Body of pancreas (tissue), 4 donors: ENCODE measurements around the gene DEK. TPM values are rescaled to one million over a fixed set of nuclear protein-coding genes. Genes with fewer than 3 reads are reported as not detected.

ENCODE experiments used
- ATAC-seq: fragments of 150-250 bp; one replicate; pipeline ENCODE4 v1.9.1; 2016
- DNase-seq, 4 donors: peaks; one replicate each; pipeline ENCODE4 v3.0.0-alpha.2; 2019
- H3K27ac ChIP-seq, 4 donors: fragments of 200-600 bp; sonication (generic); 1 replicate in 3 of 4; 2 replicates in 1 of 4; pipeline versions ENCODE4 v1.5.1 to v1.6.1; 2016 to 2019; ENCODE audit warnings: mild to moderate bottlenecking in 1 of 4, mixed read lengths in 1 of 4, moderate library complexity in 1 of 4
- H3K27me3 ChIP-seq, 2 donors: fragments of 200-600 bp; sonication (generic); one replicate each; pipeline ENCODE4 v1.6.0; 2016; ENCODE audit warnings: mild to moderate bottlenecking in 1 of 2
- H3K36me3 ChIP-seq, 2 donors: fragments of 200-600 bp; sonication (generic); replicated peaks in 1 of 2; 2 replicates each; pipeline ENCODE4 v1.5.1; 2016; ENCODE audit warnings: low read depth in 2 of 2; ENCODE audit not compliant: insufficient read depth in 1 of 2
- H3K4me1 ChIP-seq: fragments of 200-600 bp; sonication (generic); one replicate; pipeline ENCODE4 v1.6.0; 2016
- H3K4me3 ChIP-seq, 2 donors: fragments of 200-600 bp; sonication (generic); 1 replicate in 1 of 2; 2 replicates in 1 of 2; pipeline ENCODE4 v1.5.1; 2016 to 2019
- H3K9me3 ChIP-seq, 3 donors: fragments of 200-600 bp; sonication (generic); 1 replicate in 2 of 3; 2 replicates in 1 of 3; pipeline ENCODE4 v1.5.1; 2016
- POLR2A ChIP-seq, 3 donors: fragments of 450-650 bp; IDR thresholded peaks; one replicate each; pipeline ENCODE4 v1.6.1; 2016; ENCODE audit warnings: antibody characterized with exemption in 3 of 3, mild to moderate bottlenecking in 2 of 3
- WGBS, 2 donors: methylation state at CpG; one replicate each; pipeline ENCODE4 v1.1.5; 2017; 5-methylcytosine and 5-hydroxymethylcytosine counted together
- intact Hi-C: fragments of 100-400 bp; cut with DNase I; formaldehyde crosslinking; loops from one replicate; pipeline ENCODE4 v1.15.1; 2023
- total RNA-seq, 2 donors: library from RNA; depleted of rRNA; stranded (reverse); fragments of >200 nt; gene quantifications; one replicate each; pipeline ENCODE4 v1.1.0, GENCODE V29; 2016
- TF ChIP-seq, protein P1 (sequence below), 7 experiments: fragments of 450-650 bp in 4 of 7; fragments of 200-600 bp in 3 of 7; sonication (generic) in 3 of 7; IDR thresholded peaks; one replicate each; pipeline ENCODE4 v1.5.1; 2016 to 2019; ENCODE audit warnings: antibody characterized with exemption in 7 of 7

DEK gene
- total RNA-seq, 2 donors from 2014 or later = 67.2 to 72.9 TPM

DNA sequence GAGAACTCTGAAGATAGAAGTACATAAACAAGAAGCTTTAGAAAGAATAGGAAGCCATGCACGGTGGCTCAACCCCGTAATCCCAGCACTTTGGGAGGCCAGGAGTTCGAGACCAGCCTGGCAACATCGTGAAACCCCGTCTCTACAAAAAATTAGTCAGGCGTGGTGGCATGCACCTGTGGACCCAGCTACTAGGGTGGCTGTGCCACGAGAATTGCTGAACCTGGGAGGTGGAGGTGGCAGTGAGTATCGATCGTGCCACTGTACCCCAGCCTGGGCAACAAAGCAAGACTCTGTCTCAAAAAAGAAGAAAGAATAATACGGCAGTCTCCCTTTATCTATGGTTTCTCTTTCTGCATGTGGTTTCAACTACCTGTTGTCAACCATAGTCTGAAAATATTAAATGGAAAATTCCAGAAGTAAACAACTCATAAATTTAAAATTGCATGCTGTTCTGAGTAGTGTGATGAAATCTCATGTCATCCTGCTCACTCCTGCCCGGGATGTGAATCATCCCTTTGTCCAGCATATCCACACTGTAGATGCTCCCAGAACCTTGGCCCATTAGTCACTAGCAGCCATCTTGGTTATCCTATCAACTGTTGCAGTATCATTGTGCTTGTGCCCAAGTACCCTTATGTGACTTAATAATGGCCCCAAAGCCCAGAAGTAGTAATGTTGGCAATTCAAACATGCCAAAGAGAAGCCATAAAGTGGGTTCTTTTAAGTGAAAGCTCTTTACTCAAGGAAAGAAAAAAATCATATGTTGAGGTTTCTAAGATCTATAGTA is 22.1 kb downstream of the DEK start:
- TF ChIP-seq, protein P1, sequence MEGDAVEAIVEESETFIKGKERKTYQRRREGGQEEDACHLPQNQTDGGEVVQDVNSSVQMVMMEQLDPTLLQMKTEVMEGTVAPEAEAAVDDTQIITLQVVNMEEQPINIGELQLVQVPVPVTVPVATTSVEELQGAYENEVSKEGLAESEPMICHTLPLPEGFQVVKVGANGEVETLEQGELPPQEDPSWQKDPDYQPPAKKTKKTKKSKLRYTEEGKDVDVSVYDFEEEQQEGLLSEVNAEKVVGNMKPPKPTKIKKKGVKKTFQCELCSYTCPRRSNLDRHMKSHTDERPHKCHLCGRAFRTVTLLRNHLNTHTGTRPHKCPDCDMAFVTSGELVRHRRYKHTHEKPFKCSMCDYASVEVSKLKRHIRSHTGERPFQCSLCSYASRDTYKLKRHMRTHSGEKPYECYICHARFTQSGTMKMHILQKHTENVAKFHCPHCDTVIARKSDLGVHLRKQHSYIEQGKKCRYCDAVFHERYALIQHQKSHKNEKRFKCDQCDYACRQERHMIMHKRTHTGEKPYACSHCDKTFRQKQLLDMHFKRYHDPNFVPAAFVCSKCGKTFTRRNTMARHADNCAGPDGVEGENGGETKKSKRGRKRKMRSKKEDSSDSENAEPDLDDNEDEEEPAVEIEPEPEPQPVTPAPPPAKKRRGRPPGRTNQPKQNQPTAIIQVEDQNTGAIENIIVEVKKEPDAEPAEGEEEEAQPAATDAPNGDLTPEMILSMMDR (IDR thresholded peaks at IDR 0.05) = no peak
- TF ChIP-seq POLR2A (IDR thresholded peaks at IDR 0.05) = no peak
- H3K27ac ChIP-seq = no peak overlapping the region
- intact Hi-C loops = no loop called here
- no peak overlapping the region for H3K4me3 ChIP-seq
- DNase-seq (no peak), ATAC-seq (no peak)
- no peaks in the 10 kb centered on the region for H3K4me1 ChIP-seq
- peaks cover 0 to 5% of the 10 kb centered on the region in 2 donors for H3K36me3 ChIP-seq
- 85 to 92% methylated on average over 11 of the region's 11 CpGs for WGBS, 2 donors
- H3K9me3 ChIP-seq = no peaks in the 10 kb centered on the region
- H3K27me3 ChIP-seq = no peaks in the 10 kb centered on the region

DNA sequence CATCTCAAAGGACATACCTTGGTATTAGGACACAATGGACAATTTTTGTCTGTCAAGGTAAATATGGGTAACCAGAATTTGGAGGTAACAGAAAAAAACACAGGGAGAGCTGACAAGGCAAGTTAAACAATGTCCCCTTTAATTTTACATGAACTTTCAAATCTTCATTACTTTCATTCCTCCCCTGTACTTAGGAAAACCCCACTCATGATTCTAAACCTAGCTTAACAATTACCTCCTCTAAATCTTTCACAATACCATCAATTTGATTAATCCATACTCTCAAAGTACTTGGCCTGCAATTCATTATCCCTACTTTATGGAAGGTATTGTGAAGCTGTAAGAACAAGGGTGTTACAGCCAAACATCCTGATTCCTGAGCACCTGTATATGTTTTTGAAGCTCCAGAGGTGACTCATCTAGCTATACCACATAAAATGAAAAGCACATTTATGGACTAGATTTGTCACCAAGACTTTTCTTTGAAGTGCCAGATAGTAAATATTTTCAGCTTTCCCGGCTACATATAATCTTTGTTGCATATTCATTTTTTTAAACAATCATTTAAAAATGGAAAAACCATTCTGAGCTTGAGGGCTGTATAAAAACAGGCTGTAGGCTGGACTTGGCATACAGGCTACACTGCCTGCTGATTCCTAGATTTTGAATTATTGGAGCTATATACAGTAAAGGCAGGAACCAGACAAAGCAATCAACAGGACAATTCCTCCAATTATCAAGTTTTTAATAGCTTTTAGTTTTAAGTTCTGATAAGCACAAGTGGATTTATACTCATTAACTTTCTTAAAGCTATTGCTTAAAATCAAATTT is 22.9 kb downstream of the DEK start:
- H3K27ac ChIP-seq = no peak overlapping the region
- H3K27me3 ChIP-seq = no peaks in the 10 kb centered on the region
- no peaks in the 10 kb centered on the region for H3K9me3 ChIP-seq
- intact Hi-C loops = no loop called here
- no peak overlapping the region for H3K4me3 ChIP-seq
- peaks cover 0 to 9% of the 10 kb centered on the region in 2 donors for H3K36me3 ChIP-seq
- ATAC-seq = no peak
- WGBS, 2 donors = 74 to 79% methylated on average over 1 of the region's 1 CpG
- no peak for TF ChIP-seq POLR2A (IDR thresholded peaks at IDR 0.05)
- TF ChIP-seq, protein P1 (IDR thresholded peaks at IDR 0.05) = no peak
- no peak for DNase-seq
- no peaks in the 10 kb centered on the region for H3K4me1 ChIP-seq

DNA sequence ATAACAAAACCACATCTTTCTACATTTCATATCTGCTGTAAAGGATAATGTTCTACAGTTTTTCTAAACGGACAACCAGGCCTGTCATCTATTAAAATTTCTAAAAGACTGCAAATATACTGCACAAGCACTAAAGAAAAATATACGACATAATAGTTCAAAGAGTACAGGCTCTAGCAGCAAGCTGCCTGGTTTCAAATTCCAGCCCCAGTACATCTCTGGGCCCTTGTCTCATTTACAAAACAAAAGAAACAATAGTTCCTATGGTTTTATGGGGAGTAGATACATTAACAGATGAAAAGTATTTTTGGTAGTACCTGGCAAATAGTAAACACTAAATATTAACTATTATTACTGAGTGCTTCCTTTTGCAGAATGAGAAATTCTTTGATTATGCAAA is 24.1 kb downstream of the DEK start:
- no peaks in the 10 kb centered on the region for H3K27me3 ChIP-seq
- H3K36me3 ChIP-seq = peaks cover 0 to 17% of the 10 kb centered on the region in 2 donors
- H3K4me3 ChIP-seq = no peak overlapping the region
- WGBS, 2 donors = 74 to 76% methylated on average over 2 of the region's 2 CpGs
- intact Hi-C loops = no loop called here
- TF ChIP-seq, protein P1 (IDR thresholded peaks at IDR 0.05) = no peak
- TF ChIP-seq POLR2A (IDR thresholded peaks at IDR 0.05) = no peak
- no peaks in the 10 kb centered on the region for H3K4me1 ChIP-seq
- H3K27ac ChIP-seq = no peak overlapping the region
- no peaks in the 10 kb centered on the region for H3K9me3 ChIP-seq
- no peak for DNase-seq
- no peak for ATAC-seq

DNA sequence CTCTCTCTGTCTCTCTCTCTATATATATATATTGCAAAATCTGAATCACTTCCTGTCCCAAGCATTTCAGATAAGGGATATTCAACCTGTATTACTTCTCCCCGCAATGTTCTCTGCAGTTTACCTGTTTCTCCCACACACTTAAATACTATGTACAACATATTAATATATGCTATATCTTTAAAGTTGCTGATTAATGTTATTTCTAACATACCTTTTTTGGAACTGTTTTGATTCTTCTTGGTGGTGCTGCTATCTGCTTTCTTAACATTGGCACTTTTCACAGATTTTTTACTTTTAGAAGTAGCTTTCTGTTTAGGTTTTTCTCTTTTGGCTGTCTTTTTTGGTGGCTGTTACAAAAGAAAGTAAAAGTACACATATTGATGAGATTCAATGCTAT is 27.2 kb downstream of the DEK start:
- Histone ChIP-seq H3K9me3 (peaks cover 0 to 7% (median 0%) of the 10 kb centered on the region in 3 donors), H3K4me3 (no peak overlapping the region), H3K36me3 (peaks cover 0 to 12% of the 10 kb centered on the region in 2 donors), H3K4me1 (no peaks in the 10 kb centered on the region), H3K27me3 (no peaks in the 10 kb centered on the region), H3K27ac (peak overlapping the region in 1 of 4 donors; percentile 14)
- intact Hi-C loops = no loop called here
- 92 to 97% methylated on average over 1 of the region's 1 CpG for WGBS, 2 donors
- TF ChIP-seq POLR2A (IDR thresholded peaks at IDR 0.05) = no peak
- TF ChIP-seq, protein P1 (IDR thresholded peaks at IDR 0.05) = no peak
- ATAC-seq (no peak), DNase-seq (no peak)
